ENCODE results near the gene MRPL3. TPM values are rescaled to one million over a fixed set of nuclear protein-coding genes. Genes with fewer than 3 reads are reported as not detected.
"Not testable (repeated sequence)": the region's sequence is repeated elsewhere in the genome, so short reads cannot be mapped to it uniquely, and the experiment has no call there.

Gene MRPL3
- total RNA-seq, 8 experiments from 2014 or later: 78.2 to 172 (median 113) TPM

DNA sequence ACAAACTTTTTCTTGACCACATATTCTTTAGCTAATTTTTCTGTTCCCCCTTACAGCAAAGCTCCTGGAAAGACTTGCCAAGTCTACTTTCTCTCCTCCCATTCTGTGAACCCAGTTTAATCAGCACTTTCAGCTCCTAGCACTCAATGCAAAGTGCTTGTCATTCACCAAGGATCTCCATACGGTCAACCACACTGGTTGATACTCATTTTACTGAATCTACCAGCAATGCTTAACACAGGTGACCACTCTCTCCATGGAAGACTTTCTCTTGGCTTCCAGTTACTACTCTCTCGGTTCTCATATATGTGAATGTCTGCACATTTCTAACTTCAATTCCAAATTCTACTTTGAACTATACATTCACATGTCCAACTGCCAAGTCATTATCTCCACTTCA, 11.7 kb downstream of the MRPL3 start:
- Histone ChIP-seq H3K4me1 (replicated peaks in 1 of 2) (no peaks in the 10 kb centered on the region), H3K4me3 (no peak overlapping the region), H3K27ac (no peak overlapping the region)
- ATAC-seq (replicated peaks in 6 of 8): no peak
- WGBS, 10 experiments: 43 to 100% (median 89%) methylated on average over 1 to 2 of the region's 2 CpGs
- in situ Hi-C loops (cut with MboI; ENCODE audit: low pct_unique_long_range_greater_than_20kb in 2 of 9, low sequenced_read_pairs in 9 of 9, unreplicated experiment in 9 of 9): no loop called here

GRCh38 chr3:131486545-131486944, 16.2 kb downstream of the MRPL3 start:
- in situ Hi-C loops (cut with MboI; ENCODE audit: low pct_unique_long_range_greater_than_20kb in 2 of 9, low sequenced_read_pairs in 9 of 9, unreplicated experiment in 9 of 9); H3K4me1 ChIP-seq (replicated peaks in 1 of 2); H3K27ac ChIP-seq; H3K4me3 ChIP-seq; ATAC-seq (replicated peaks in 6 of 8): not testable (repeated sequence)
- 50 to 90% (median 86%) methylated on average over 1 to 3 of the region's 3 CpGs; no CpG with 5 or more reads in 5 of the 10 experiments for WGBS, 10 experiments

DNA sequence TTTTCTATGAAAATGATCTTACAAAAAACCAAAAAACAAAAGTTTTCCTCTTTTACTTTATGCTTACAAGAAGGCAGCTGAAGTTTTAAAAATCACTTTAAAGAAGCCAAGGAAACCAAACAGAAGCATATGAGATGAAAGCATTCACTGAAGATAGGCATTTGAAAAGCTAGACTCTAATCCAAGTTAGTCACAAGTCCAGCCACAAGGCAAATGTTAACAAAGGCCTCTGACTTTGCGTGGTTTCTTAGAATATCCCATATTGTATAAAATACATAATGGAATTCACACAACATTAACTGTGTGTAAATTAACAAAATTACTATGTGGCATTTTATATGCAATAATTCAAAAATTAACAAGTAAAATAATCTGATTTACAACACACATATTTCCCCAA, 17.7 kb downstream of the MRPL3 start:
- H3K4me3 ChIP-seq: no peak overlapping the region
- H3K27ac ChIP-seq: no peak overlapping the region
- 0 to 92% (median 38%) methylated on average over 1 of the region's 1 CpG; no CpG with 5 or more reads in 3 of the 10 experiments for WGBS, 10 experiments
- in situ Hi-C loops (cut with MboI; ENCODE audit: low pct_unique_long_range_greater_than_20kb in 2 of 9, low sequenced_read_pairs in 9 of 9, unreplicated experiment in 9 of 9): no loop called here
- H3K4me1 ChIP-seq (replicated peaks in 1 of 2): no peaks in the 10 kb centered on the region
- peak in 3 of 8 experiments; percentile 74 to 79 (median 78) for ATAC-seq (replicated peaks in 6 of 8)

DNA sequence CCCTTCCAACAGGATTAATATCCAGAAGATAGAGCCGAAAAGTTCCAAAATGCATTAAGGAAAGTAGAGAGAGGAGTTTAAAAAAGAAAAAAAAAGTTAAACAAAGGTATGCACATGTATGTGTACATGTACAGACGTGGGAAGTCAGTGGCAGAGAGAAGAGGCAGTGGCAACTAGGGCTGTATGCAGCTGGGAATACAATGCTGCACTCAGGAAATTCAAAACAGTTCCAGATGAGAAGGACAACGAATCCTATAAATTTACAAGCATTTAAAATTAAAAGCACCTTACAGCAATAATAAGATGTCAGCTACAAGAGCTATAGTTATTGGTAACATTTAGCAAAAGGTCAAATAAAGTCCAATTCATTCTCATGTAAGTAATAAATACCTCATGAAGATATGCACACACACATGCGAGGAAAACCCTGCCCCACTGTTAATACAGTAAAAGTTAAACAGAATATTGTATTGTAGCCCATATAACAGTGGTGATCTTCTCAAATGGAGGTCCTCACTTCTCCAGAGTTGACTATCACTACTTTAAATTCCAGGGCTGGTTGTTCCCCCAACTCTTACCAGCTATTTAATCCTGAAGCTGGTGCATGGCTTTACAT, 18.2 kb downstream of the MRPL3 start:
- in situ Hi-C loops (cut with MboI; ENCODE audit: low pct_unique_long_range_greater_than_20kb in 2 of 9, low sequenced_read_pairs in 9 of 9, unreplicated experiment in 9 of 9): no loop called here

GRCh38 chr3:131480116-131480515, 22.7 kb downstream of the MRPL3 start:
- WGBS, 10 experiments: 65 to 100% (median 100%) methylated on average over 1 to 2 of the region's 2 CpGs; no CpG with 5 or more reads in 2 of the 10 experiments
- in situ Hi-C loops (cut with MboI; ENCODE audit: low pct_unique_long_range_greater_than_20kb in 2 of 9, low sequenced_read_pairs in 9 of 9, unreplicated experiment in 9 of 9): no loop called here
- H3K27ac ChIP-seq: no peak overlapping the region
- no peak for ATAC-seq (replicated peaks in 6 of 8)
- no peak overlapping the region for H3K4me3 ChIP-seq
- no peaks in the 10 kb centered on the region for H3K4me1 ChIP-seq (replicated peaks in 1 of 2)

More for the DNA sequence above, 18.2 kb downstream of the MRPL3 start:
- H3K4me1 ChIP-seq (replicated peaks in 1 of 2): no peaks in the 10 kb centered on the region
- WGBS, 10 experiments: 8 to 88% (median 46%) methylated on average over 1 to 4 of the region's 4 CpGs; no CpG with 5 or more reads in 1 of the 10 experiments
- ATAC-seq (replicated peaks in 6 of 8): peak in 3 of 8 experiments; percentile 83 to 86 (median 84)
- H3K27ac ChIP-seq: no peak overlapping the region
- H3K4me3 ChIP-seq: no peak overlapping the region

GRCh38 chr3:131477813-131478212, 25.0 kb downstream of the MRPL3 start:
- in situ Hi-C loops (cut with MboI; ENCODE audit: low pct_unique_long_range_greater_than_20kb in 2 of 9, low sequenced_read_pairs in 9 of 9, unreplicated experiment in 9 of 9): no loop called here
- Histone ChIP-seq H3K4me3 (no peak overlapping the region), H3K27ac (no peak overlapping the region), H3K4me1 (replicated peaks in 1 of 2) (no peaks in the 10 kb centered on the region)
- WGBS, 10 experiments: 67 to 100% (median 94%) methylated on average over 1 to 3 of the region's 3 CpGs
- no peak for ATAC-seq (replicated peaks in 6 of 8)

DNA sequence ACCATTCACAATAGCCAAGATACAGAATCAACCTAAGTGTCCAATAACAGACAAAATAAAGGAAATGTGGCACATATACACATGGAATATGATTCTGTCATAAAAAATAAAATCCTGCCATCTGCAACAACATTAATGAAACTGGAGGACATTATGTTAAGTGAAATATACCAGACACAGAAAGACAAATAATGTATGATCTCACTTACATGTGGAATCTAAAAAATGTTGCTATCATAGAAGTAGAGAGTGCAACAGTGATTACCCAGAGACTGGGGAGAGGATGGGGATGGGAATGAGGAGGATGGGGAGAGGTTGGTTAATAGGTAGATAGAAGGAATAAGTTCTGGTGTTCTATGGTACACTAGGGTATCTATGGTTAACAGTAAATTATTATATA, 28.7 kb downstream of the MRPL3 start:
- Histone ChIP-seq H3K27ac (no peak overlapping the region), H3K4me1 (replicated peaks in 1 of 2) (no peaks in the 10 kb centered on the region), H3K4me3 (no peak overlapping the region)
- in situ Hi-C loops (cut with MboI; ENCODE audit: low pct_unique_long_range_greater_than_20kb in 2 of 9, low sequenced_read_pairs in 9 of 9, unreplicated experiment in 9 of 9): no loop called here
- no peak for ATAC-seq (replicated peaks in 6 of 8)

GRCh38 chr3:131470377-131470776, 32.4 kb downstream of the MRPL3 start:
- no peaks in the 10 kb centered on the region for H3K4me1 ChIP-seq (replicated peaks in 1 of 2)
- no peak for ATAC-seq (replicated peaks in 6 of 8)
- H3K27ac ChIP-seq: no peak overlapping the region
- WGBS, 10 experiments: 78 to 100% (median 91%) methylated on average over 1 to 2 of the region's 2 CpGs; no CpG with 5 or more reads in 1 of the 10 experiments
- in situ Hi-C loops (cut with MboI; ENCODE audit: low pct_unique_long_range_greater_than_20kb in 2 of 9, low sequenced_read_pairs in 9 of 9, unreplicated experiment in 9 of 9): no loop called here
- H3K4me3 ChIP-seq: no peak overlapping the region

- H3K27ac ChIP-seq: no peak overlapping the region
- 87 to 100% (median 100%) methylated on average over 1 to 3 of the region's 3 CpGs; no CpG with 5 or more reads in 5 of the 10 experiments for WGBS, 10 experiments
- H3K4me3 ChIP-seq: no peak overlapping the region
- peak in 1 of 8 experiments; percentile 13 for ATAC-seq (replicated peaks in 6 of 8)
- in situ Hi-C loops (cut with MboI; ENCODE audit: low pct_unique_long_range_greater_than_20kb in 2 of 9, low sequenced_read_pairs in 9 of 9, unreplicated experiment in 9 of 9): no loop called here
- no peaks in the 10 kb centered on the region for H3K4me1 ChIP-seq (replicated peaks in 1 of 2)
Observed at GRCh38 chr3:131458653-131459052, 44.1 kb downstream of the MRPL3 start.

GRCh38 chr3:131457220-131457619, 45.6 kb downstream of the MRPL3 start:
- no peak overlapping the region for H3K27ac ChIP-seq
- H3K4me1 ChIP-seq (replicated peaks in 1 of 2): no peaks in the 10 kb centered on the region
- H3K4me3 ChIP-seq: no peak overlapping the region
- 82 to 100% (median 100%) methylated on average over 1 of the region's 1 CpG; no CpG with 5 or more reads in 3 of the 10 experiments for WGBS, 10 experiments
- no peak for ATAC-seq (replicated peaks in 6 of 8)
- in situ Hi-C loops (cut with MboI; ENCODE audit: low pct_unique_long_range_greater_than_20kb in 2 of 9, low sequenced_read_pairs in 9 of 9, unreplicated experiment in 9 of 9): no loop called here

- H3K4me1 ChIP-seq (replicated peaks in 1 of 2): no peaks in the 10 kb centered on the region
- in situ Hi-C loops (cut with MboI; ENCODE audit: low pct_unique_long_range_greater_than_20kb in 2 of 9, low sequenced_read_pairs in 9 of 9, unreplicated experiment in 9 of 9): no loop called here
- no peak overlapping the region for H3K4me3 ChIP-seq
- ATAC-seq (replicated peaks in 6 of 8): peak in 1 of 8 experiments; percentile 20
- no peak overlapping the region for H3K27ac ChIP-seq
Observed at GRCh38 chr3:131454501-131454900, 48.3 kb downstream of the MRPL3 start.

DNA sequence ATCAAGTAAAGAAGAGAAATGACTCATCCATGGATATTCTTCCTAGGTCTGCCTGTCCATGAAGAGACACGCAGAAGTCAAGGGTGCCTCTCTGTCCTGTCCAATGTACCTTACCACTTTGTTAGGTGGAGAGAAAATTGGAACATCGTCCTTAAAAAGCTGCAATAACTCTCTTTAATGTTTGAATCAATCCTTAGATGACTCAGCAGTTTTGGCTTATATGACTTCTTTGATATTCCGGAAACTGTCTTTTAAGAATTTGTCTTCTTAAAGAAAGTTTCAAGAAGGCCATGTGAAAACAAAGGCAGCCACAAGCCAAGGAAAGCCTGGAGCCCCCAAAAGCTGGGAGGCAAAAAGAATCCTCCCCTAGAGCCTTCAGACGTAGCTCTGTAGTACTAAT, 49.2 kb downstream of the MRPL3 start:
- in situ Hi-C loops (cut with MboI; ENCODE audit: low pct_unique_long_range_greater_than_20kb in 2 of 9, low sequenced_read_pairs in 9 of 9, unreplicated experiment in 9 of 9): no loop called here
- ATAC-seq (replicated peaks in 6 of 8): no peak
- Histone ChIP-seq H3K4me1 (replicated peaks in 1 of 2) (no peaks in the 10 kb centered on the region), H3K4me3 (no peak overlapping the region), H3K27ac (no peak overlapping the region)
- WGBS, 10 experiments: 51 to 100% (median 97%) methylated on average over 1 to 4 of the region's 4 CpGs; no CpG with 5 or more reads in 1 of the 10 experiments

DNA sequence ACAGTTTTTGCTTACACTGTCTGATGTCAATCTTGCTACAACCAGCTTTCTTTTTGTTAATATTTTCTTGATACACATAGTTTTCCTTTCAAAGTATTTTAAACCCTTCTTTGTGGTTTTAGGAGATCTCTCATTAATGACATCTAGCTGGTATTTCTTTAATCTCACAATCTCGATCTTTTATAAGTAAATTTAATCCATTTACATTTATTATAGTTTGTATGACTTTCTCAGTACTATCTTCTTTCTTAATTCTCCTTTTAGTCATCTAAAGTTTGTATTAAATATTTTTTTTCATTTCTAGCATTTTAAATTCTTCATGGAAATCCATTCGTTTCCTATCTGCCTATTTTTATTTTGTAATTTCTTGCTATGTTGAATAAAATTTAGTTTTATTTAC, 55.4 kb downstream of the MRPL3 start:
- H3K4me3 ChIP-seq: no peak overlapping the region
- no peak overlapping the region for H3K27ac ChIP-seq
- ATAC-seq (replicated peaks in 6 of 8): no peak
- in situ Hi-C loops (cut with MboI; ENCODE audit: low pct_unique_long_range_greater_than_20kb in 2 of 9, low sequenced_read_pairs in 9 of 9, unreplicated experiment in 9 of 9): no loop called here
- 63 to 100% (median 99%) methylated on average over 1 to 2 of the region's 2 CpGs for WGBS, 10 experiments
- H3K4me1 ChIP-seq (replicated peaks in 1 of 2): no peaks in the 10 kb centered on the region

DNA sequence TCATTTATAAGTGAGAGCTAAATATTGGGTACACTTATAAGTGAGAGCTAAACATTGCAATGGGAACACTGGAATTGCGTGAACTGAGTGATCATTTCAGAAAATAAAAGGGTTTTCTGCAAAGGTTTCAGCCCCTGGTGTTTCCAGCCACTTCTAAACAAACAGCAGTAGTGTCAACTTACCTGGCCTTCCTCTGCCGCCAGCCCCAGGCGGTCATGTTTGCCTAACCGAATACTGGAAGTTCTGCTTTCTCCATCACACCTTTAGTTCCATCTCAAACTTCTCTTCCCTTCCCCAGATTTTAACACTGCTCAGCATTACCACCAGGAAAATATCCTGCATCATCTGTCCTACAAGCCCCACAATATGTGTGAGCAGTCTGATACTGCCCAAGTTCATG, 58.6 kb downstream of the MRPL3 start:
- in situ Hi-C loops (cut with MboI; ENCODE audit: low pct_unique_long_range_greater_than_20kb in 2 of 9, low sequenced_read_pairs in 9 of 9, unreplicated experiment in 9 of 9): no loop called here
- no peak overlapping the region for H3K4me3 ChIP-seq
- no peaks in the 10 kb centered on the region for H3K4me1 ChIP-seq (replicated peaks in 1 of 2)
- no peak overlapping the region for H3K27ac ChIP-seq
- 20 to 100% (median 90%) methylated on average over 1 to 4 of the region's 4 CpGs; no CpG with 5 or more reads in 2 of the 10 experiments for WGBS, 10 experiments
- no peak for ATAC-seq (replicated peaks in 6 of 8)
